Gastroesophageal sphincter (tissue), 3 donors: ENCODE results near the gene SH3PXD2B.

Experiments
- CTCF ChIP-seq, 4 experiments: fragments of 200-600 bp in 2 of 4; fragments of 450-650 bp in 2 of 4; sonication (generic) in 1 of 4; IDR thresholded peaks; one replicate each; pipeline ENCODE4 v1.5.1; 2017 to 2019; ENCODE audit warnings: antibody characterized with exemption in 4 of 4, mild to moderate bottlenecking in 2 of 4, moderate library complexity in 2 of 4
- EP300 ChIP-seq: sonication (generic); formaldehyde crosslinking; IDR thresholded peaks from one replicate; pipeline ENCODE4 v1.6.1; 2017; ENCODE audit warnings: antibody characterized with exemption, mild to moderate bottlenecking
- POLR2A ChIP-seq, 2 donors: fragments of 450-650 bp; IDR thresholded peaks; one replicate each; pipeline ENCODE4 v1.6.1; 2017; ENCODE audit warnings: antibody characterized with exemption in 2 of 2, mild to moderate bottlenecking in 2 of 2, moderate library complexity in 1 of 2
- POLR2AphosphoS5 ChIP-seq: sonication (generic); formaldehyde crosslinking; IDR thresholded peaks from one replicate; pipeline ENCODE4 v1.6.1; 2017; ENCODE audit warnings: antibody characterized with exemption

- TF ChIP-seq EP300: no peak
- TF ChIP-seq POLR2AphosphoS5: no peak
- TF ChIP-seq CTCF (IDR thresholded peaks at IDR 0.05): no peak
- no peak for TF ChIP-seq POLR2A (IDR thresholded peaks at IDR 0.05)
These were observed 58.1 kb downstream of the SH3PXD2B start for GRCh38 chr5:172396220-172396619.
